ENCODE results near the gene SLC29A3.
"Not testable (repeated sequence)": the region's sequence is repeated elsewhere in the genome, so short reads cannot be mapped to it uniquely, and the experiment has no call there.

The SLC29A3 gene

GRCh38 chr10:71349406-71349805 is 30.3 kb downstream of the SLC29A3 start:
- DNase-seq: no peak

GRCh38 chr10:71351087-71351486 is 32.0 kb downstream of the SLC29A3 start:
- no peak for DNase-seq

DNA sequence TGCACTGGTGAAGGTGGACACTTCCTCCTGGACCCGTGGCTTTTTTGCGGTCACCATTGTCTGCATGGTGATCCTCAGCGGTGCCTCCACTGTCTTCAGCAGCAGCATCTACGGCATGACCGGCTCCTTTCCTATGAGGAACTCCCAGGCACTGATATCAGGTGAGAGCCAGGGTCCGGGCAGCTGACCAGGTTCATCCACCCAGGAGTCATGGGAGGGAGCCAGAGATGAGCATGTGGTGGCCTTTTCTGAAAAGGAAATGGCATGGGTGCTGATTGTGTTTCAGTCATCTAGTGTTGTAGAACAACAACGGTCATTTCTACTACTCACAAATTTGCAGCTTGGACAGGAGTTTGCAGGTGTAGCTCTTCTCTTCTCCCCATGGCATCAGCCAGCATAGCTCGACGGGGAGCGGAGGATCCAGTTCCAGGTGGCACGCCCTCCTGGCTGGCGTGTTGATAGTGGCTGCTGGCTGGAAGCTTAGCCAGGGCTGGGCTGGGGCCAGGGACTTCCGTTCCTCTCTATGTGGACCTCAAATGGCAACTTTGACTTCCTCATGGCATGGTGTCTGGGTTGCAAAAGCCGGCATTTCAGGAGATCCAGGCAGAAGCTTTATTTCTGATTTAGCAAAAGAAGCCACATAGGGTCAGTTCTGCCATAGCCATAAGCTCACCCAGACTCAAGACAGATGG is 32.7 kb downstream of the SLC29A3 start:
- DNase-seq: peak; percentile 35

DNA sequence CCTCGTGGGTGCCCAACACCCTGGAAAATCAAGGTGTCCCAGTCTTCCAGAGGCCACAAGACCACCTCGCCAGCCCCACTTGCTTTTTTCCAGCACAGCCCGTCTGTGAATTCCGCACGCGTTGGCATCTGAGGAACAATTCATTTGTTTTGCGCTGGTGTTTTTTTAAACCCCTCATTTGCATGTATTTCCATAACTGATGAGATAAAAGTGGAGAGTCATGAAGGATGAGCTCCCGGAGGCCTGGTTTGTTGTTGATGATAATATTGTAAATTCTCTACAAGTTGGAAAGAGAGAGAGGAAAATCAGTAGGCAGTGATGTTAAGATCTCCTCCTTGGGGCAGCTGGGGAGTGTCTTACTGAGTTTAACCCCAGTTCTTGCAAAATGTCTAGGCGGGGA is 34.6 kb downstream of the SLC29A3 start:
- DNase-seq: no peak

GRCh38 chr10:71354776-71355175 is 35.7 kb downstream of the SLC29A3 start:
- no peak for DNase-seq

- DNase-seq: no peak
Measured at GRCh38 chr10:71355886-71356285, 36.8 kb downstream of the SLC29A3 start.

- peak; percentile 56 for DNase-seq
Measured at GRCh38 chr10:71357792-71358265, 38.8 kb downstream of the SLC29A3 start.

DNA sequence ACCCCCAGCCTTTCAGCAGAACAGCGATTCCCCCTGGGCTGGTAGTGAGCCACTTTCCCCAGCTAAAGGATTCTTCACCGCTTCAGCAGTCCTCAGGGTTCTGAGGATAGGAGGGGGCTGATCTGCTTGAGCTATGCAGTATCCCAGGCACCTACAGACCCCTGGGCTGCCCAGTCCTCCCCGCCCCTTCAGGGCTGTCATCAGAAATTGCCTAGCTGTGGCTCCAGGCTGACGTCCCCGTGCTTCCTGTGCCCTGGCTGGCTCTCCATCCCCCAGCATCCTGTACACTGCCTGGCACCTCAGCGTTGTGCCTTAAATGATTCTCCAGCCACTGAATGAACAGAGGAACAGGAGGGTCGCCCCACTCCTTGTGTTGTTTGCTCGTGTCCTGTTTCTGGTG is 39.2 kb downstream of the SLC29A3 start:
- no peak for DNase-seq

DNA sequence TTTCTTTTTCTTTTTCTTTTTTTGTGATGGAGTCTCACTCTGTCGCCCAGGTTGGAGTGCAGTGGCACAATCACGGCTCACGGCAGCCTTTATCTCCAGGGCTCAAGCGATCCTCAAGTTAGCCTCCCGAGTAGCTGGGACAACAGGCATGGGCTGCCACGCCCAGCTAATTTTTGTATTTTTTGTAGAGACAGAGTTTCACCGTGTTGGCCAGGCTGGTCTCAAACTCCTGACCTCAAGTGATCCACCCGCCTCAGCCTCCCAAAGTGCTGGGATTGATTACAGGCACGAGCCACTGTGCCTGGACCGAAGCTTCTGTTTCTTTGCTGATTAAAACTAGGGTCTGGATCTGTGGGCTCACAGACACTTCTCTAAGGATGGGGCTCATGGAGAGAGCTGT is 39.8 kb downstream of the SLC29A3 start:
- not testable (repeated sequence) for DNase-seq

GRCh38 chr10:71359364-71360046 is 40.4 kb downstream of the SLC29A3 start:
- DNase-seq: peak; percentile 93

DNA sequence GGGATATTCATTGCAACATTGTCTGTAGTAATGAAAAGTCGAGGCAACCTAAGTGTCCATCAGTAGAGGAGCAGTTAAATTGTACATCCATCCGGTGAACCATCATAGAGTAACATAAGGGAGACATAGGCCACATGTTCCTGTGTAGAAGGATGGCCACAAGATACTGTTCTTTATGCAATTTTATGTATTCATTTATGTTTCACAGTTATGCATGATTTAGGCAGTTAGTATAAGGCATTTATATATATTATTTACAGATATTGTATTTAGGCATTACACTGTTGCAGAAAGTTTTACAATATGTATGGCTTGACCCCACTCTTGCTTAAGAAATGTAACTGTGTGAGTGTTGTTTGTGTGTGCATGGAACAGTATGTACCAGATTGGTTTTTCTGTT is 41.7 kb downstream of the SLC29A3 start:
- DNase-seq: no peak

DNA sequence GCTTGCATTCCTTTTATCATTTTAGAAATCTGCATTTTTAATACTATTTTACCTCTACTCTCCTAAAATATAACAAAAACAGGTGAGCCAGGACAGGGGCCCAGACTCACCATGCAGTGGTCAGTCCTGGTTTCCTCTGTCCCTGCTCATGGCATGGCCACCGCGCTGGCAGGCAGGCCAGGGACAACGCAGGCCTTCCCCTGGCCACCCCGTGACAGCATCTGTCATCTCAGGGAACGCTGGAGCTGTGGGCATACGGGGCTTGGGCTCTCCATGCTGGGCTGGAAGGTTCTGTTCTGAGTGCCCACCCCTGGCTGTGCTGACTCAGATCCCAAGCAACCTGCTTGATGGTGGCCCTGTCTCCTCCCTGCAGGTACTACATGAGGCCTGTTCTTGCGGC is 42.5 kb downstream of the SLC29A3 start:
- DNase-seq: no peak

DNA sequence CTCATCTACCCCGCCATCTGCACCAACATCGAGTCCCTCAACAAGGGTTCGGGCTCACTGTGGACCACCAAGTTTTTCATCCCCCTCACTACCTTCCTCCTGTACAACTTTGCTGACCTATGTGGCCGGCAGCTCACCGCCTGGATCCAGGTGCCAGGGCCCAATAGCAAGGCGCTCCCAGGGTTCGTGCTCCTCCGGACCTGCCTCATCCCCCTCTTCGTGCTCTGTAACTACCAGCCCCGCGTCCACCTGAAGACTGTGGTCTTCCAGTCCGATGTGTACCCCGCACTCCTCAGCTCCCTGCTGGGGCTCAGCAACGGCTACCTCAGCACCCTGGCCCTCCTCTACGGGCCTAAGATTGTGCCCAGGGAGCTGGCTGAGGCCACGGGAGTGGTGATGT is 43.1 kb downstream of the SLC29A3 start:
- no peak for DNase-seq

DNA sequence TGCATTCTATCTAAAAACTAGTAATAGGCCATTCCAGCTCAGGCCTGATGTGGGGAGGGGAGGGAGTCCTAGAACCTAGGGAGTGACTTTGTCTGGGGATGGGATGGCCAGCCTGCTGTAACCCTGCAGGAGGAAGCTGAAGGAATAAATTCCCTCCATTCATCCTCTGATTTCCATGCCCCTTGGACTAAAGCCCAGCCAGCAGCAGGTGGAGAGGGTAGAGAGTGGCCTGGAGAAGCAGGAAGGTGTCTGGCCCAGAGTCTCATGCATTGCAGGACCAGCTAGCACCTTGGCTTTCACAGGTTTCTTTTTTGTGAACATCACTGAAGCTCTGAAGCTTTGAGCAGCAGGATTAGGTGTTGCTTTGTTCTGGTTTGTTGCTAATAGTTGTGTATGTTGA is 44.9 kb downstream of the SLC29A3 start:
- DNase-seq: no peak

DNA sequence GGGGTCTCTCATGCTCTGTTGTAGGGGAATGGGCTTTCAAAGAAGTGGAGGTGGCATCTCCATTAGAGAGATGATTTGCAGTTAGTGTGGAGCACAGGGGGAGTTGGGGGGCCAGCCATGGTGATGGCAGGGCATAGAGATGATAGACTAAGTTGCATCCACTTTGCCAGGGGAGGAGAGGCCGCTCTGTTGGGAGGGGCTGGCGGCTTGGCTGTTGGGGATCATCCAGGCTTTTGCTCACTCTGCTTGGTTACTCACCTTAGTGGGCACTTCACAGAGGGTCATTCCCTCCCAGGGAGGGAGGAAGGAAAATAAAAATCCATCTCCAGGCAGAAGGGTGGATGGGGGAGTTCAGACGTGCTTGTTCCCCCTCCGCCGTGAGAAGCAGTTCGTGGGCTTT is 46.3 kb downstream of the SLC29A3 start:
- DNase-seq: no peak

DNA sequence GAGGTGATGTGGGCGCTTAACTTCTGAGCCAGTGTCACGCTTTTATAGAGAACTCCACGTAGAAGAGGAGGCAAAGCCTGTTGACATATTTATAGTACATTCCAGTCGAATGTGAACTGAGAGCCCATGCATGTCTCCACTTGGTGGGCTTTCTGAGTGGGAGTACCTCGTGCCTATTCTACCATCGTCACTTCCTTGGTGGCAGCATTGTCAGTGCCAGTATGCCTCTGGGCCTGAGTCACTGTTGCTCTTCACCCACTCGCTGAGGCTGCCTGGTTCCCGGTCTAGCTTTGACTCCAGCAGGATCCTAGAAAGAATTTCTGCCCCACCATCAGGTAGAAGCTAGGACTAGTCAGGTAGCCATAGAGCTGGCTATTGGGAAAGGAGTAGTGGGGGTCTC is 47.6 kb downstream of the SLC29A3 start:
- peak; percentile 87 for DNase-seq

DNA sequence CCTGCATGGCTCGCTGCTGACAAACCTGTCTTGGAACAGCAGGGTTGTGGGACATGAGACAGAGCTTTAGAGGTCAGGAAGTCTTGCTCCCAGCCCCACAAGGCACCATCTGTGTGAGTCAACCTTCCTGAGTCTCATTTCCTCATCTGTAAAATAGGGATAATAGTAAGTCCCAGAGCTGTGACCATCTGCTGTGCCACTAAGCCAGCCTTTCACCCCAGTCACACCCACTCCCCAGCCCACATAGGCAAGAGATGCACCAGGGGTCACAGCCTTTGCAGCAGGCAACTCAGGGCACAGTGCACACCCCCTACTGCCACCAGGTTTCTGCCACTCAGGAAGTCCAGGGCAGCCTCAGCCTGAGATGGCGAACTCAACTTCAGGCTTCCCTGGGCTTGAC is 48.2 kb downstream of the SLC29A3 start:
- peak; percentile 89 for DNase-seq

DNA sequence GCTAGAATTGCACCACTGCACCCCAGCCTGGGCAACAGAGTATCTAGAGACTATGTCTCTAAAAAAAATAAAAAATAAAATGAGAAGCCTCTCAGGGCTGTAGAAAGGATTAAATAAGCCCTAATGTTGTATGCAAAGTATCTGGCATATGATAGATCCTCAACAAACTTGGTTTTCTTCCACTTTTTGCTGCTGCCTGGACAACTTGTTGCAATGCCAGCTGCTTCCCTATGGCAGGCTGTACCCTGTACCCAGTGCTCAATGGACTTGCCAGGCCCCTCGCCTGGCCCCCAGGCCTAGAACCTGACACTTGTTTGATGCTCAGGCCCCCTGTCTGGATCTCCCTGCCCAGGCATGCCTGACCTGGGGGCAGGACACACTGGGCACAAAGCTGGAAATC is 49.1 kb downstream of the SLC29A3 start:
- DNase-seq: no peak

GRCh38 chr10:71368643-71369042 is 49.6 kb downstream of the SLC29A3 start:
- no peak for DNase-seq

DNA sequence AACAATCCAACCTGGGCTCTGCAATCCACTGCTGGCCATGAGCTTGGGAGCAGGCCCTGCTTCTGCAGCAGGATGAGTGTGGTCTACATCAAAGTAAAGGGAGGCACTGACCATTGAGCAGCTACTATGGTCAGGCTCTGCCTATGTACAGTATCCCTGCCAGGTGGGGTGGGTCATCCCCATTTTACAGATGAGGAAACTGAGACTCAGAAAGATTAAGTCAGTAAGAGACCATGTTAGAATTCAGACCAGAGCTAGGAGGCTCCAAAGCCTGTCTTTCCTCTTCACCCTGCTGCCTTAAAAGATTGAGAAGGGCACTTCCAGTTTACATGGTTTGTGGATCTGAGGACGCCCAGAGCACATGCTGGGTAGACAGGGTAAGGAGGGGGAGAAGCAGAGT is 50.5 kb downstream of the SLC29A3 start:
- DNase-seq: no peak

DNA sequence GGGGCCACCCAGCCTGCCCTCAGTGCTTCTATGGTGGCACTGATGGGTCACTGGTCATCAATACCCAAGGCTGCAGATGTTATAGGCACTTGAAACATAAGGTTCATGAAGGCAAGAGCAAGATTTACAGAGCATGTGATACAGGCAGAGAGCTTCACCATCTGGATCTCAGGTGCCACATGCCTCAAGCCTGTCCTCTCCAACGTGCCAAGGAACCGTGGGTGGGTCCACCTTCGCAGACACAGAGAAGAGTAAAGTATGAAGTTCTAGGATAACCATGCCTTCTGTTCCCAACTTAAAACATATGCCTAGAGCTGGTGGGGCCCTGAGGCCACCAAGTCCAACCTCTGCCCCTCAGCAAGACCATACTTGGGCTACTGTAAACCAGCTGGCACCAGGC is 51.0 kb downstream of the SLC29A3 start:
- no peak for DNase-seq

DNA sequence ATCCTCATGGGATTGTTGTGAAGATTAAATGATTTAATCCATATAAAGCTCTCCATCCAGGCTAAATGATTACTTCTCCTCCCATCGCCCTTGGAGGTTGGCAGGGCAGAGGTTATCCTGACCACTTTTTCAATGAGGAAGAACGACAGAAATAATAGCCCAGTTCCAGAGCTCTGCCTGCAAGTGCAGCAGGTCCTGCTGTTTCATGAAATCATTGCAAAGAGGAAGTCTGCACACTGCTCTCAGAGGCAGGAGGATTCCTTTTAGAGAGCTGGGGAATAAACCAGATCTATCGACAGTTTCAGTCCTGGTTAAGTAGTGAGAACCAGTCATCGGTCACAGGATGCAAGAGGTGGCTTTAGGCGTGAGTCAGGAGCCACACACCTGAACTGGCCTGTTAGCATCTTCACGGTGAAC is 52.7 kb downstream of the SLC29A3 start:
- peak; percentile 73 for DNase-seq

- DNase-seq: peak; percentile 84
Measured at GRCh38 chr10:71372882-71373495, 53.9 kb downstream of the SLC29A3 start.
